Eye (tissue), 1 donor: Measurements from ENCODE around the gene PTPRN2.
"Not testable (repeated sequence)": the region's sequence is repeated elsewhere in the genome, so short reads cannot be mapped to it uniquely, and the experiment has no call there.

ENCODE experiments used
- DNase-seq: peaks from one replicate; pipeline ENCODE4 v3.0.0-alpha.2; 2015

The PTPRN2 gene

DNA sequence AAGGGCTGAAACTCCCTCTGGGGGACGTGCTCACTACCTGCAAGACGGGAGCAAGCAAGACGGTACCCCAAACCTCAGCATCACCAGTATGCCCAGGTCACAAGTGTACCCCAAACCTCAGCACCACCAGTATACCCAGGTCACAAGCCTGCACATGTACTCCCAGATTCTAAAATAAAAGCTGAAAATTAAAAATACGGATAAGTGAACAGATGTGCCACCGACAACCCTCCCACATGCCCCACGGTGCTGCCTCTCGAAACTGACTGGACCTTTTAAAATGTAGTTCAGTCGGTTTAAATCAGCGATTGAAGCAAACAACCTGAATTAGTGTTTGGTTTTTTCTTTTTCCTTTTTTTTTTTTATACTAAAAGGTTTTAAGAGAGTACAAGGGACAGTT is 684.3 kb downstream of the PTPRN2 start:
- DNase-seq = no peak

- DNase-seq = not testable (repeated sequence)
These were observed 685.6 kb downstream of the PTPRN2 start for GRCh38 chr7:157901816-157902610.

GRCh38 chr7:157901166-157901565 is 686.5 kb downstream of the PTPRN2 start:
- no peak for DNase-seq

DNA sequence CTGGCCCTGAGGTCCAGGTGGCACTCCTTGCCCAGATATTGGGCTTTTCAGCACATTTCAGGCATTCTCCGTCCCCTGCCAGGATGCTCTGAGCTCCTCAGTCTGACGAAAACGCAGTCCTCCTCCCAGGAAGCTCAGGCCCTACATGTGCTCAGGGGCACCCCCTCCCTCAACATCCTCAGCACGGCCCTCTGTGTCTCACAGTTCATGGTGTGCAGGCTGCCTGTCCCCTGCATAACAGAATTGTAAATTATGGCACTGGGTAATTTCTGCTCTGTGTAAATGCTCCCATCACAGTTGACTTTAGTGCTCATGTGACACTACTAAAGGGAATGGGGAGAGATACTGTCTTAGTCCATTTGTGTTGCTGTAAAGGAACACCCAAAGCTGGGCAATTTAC is 687.1 kb downstream of the PTPRN2 start:
- no peak for DNase-seq

GRCh38 chr7:157900011-157900410 is 687.6 kb downstream of the PTPRN2 start:
- DNase-seq = no peak

DNA sequence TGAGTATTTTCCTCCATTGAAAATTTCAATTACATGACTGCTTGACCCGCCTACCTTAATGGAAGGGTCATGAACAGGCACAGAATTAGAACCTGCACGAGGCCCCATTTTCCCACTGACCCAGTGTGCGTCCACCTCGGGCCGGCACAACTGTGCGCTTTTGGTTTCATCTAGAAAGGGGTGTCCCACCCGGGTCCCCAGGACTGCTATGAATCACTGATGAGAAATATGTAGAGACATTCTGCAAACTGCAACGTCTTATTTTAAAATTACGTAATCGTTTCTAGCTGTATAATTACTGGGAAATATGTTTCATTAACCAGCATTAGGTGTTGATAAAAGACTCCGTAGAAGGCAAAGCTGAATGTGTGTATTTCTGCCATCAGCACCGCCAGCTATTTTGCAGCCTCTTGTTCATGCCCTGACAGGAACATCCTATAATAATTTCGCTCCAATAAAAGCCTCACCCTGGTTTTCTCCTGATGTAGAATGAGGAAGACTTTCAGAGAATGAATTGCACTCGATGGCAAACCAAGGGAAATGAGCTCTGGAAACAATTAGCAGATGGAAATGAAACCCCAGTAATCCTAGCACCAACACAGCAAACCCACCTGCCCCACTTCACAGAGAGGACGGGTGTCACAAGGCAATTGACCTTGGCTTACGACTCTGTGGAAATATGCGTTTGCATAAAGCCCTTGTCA is 688.7 kb downstream of the PTPRN2 start:
- peak; percentile 21 for DNase-seq

- peak; percentile 8 for DNase-seq
These were observed 689.4 kb downstream of the PTPRN2 start for GRCh38 chr7:157898261-157898660.

GRCh38 chr7:157897681-157898080 is 689.9 kb downstream of the PTPRN2 start:
- DNase-seq = peak; percentile 51

DNA sequence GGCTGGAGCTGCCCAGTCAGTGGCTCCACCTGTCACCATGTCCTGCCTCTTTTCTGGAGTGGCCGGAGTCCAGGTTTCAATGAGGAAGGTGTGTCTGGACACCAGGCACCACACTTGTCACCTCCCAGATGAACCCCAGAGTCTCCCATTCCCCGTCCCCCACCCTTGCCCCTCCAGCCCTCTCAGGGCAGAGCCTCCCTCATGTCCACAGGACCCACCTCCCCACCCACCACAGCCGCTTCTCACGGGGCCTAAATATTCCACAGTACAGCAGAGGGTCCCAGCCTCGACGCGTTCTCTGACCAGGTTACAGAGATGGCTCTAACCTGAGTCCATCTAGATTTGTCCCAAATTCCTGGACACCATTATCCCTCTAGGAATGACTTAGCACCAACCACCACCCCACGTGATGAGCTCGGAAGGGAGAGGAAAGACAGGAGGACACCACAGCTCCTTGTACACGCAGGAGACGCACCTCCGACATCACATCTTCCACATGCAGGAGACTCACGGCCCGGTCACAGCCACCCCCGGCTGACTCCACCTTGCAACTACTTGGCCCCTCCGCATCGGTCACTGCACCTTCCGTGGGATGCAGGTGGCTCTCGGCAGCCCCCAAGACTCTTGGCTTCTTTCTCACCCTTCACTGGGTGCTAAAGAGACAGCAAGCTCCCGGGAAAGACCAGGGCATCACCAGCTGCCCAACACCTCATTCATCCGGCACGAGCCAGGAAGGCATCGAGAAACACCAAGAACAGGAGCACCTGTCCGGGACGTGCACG is 690.7 kb downstream of the PTPRN2 start:
- DNase-seq = no peak

DNA sequence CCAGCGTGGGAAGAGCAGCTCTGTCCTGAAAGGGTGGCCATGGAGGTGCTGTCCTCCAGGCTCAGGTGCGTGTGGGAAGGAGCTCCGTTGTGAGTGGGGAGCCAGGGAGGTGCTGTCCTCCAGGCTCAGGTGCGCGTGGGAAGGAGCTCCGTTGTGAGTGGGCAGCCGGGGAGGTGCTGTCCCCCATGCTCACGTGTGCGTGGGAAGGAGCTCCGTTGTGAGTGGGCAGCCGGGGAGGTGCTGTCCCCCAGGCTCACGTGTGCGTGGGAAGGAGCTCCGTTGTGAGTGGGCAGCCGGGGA is 691.3 kb downstream of the PTPRN2 start:
- not testable (repeated sequence) for DNase-seq

- no peak for DNase-seq
These were observed 691.9 kb downstream of the PTPRN2 start for GRCh38 chr7:157895520-157896375.

DNA sequence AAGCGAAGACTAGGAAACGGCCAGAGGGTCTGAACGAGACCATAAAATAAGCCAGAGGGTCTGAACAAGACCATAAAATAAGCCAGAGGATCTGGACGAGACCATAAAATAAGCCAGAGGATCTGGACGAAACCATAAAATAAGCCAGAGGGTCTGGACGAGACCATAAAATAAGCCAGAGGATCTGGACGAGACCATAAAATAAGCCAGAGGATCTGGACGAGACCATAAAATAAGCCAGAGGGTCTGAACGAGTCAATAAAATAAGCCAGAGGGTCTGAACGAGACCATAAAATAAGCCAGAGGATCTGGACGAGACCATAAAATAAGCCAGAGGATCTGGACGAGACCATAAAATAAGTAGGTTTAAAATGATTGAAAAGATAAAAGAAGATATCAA is 692.5 kb downstream of the PTPRN2 start:
- not testable (repeated sequence) for DNase-seq

DNA sequence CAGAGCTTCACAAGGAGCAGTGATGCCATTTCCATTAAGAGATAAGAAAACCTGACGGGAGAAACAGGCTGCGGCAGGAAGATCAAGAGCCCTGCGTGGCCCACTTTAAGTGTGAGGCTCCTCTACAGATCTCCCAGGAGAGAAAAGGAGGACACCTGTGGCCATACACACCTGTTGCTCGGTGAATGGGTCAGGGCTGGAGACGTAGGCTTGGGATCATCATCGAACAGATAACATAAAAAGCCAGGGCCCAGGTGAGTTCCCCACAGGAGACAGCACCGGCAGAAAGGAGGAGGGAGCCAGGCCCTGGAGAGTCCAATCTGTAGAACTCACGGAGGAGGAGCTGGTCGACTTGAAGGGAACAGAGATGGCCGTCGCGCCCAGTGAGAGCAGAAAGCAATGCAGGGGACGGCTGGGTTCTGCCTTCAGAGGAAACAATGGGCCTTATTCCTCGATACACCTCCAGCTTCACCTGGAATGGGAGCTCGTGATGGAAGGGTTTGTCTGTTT is 694.0 kb downstream of the PTPRN2 start:
- no peak for DNase-seq

- DNase-seq = no peak
These were observed 694.7 kb downstream of the PTPRN2 start for GRCh38 chr7:157892751-157893523.

DNA sequence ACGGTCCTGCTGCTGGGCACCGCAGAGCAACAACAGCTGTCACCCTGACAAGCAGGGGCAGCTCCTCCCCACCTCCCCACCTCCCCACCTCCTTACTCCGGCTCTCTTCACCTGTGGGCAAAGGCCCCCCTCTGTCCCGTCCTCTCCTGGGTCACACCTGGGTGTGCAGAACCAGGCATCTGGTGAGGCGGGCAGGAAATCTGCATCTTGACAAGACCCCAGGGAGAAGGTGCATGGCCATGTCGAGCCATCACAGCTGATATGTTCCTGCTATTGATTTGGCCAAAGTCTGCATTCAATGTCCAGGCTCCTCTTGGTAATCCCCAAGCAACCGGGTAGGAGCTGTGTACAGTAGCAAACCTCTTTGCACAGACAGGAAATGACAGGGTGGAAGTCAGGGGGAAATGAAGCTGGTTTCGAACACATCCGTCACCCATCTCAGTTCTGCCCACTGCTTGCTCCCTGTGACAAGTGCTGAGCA is 696.7 kb downstream of the PTPRN2 start:
- no peak for DNase-seq

DNA sequence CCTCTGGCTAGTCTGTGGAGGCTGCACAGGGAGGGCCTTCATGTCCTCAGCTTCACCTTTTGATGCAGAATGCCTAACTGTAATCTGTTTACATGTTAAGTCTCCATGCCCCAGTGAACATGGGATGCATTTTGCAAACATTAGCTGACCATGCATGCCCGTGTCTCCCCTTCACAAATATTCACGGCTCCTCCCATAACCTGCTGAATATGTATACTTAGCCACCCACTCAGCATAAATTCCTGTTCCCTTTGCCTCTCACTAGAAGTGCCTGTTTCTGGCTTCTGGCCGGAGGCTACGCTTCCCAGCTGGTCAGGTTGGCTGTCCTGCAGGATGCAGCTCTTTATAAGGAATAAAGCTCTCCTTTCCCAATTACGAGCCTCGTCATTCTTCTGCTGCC is 698.1 kb downstream of the PTPRN2 start:
- DNase-seq = no peak

DNA sequence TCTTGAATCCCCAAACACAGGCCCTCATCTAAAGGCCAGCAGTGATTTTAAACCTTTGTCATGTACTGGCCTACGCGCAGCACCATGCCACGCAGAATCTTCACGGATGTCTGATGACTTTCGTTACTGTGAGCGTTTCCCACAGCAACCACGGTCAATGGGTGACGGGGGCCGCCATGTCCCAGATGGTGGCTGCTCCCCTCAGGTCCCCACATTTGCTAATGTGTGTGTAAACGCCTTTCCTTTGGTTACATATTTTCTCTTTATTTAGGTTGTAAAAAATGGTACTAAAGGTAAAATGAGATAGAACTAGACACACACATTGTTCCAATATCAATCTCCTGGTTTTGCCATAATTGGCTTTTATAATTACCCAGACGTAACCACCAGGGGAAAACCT is 699.0 kb downstream of the PTPRN2 start:
- DNase-seq = no peak

DNA sequence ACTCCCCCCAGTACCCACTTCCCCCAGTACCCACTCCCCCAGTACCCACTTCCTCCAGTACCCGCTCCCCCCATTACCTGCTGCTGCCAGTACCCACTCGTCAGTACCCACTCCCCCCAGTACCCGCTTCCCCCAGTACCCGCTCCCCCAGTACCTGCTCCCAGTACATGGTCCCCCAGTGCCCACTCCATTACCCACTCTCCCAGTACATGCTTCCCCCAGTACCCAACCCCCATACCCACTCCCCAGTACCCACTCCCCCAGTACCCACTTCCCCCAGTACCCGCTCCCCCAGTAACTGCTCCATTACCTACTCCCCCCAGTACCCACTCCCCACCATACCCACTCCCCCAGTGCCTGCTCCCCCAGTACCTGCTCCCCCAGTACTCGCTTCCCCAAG is 700.2 kb downstream of the PTPRN2 start:
- no peak for DNase-seq

DNA sequence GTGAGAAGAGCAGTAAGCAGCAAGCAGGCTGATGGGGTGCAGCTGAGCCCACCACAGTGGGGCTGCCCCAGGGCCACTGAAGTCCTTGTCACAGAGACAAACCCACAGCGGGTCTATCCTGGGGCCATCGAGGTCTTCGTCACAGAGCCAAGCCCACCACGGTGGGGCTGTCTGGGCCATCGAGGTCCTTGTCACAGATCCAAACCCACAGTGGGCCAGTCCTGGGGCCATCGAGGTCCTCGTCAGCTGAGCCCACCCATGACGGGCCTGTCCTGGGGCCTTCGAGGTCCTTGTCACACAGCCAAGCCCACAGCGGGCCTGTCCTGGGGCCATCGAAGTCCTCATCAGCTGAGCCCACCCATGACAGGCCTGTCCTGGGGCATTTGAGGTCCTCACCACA is 700.9 kb downstream of the PTPRN2 start:
- no peak for DNase-seq

GRCh38 chr7:157886266-157886665 is 701.4 kb downstream of the PTPRN2 start:
- DNase-seq = no peak

GRCh38 chr7:157885140-157885539 is 702.5 kb downstream of the PTPRN2 start:
- DNase-seq = no peak
